Measurements from ENCODE around the gene IGSF3.

- TF ChIP-seq POLR2AphosphoS5 (IDR thresholded peaks at IDR 0.05) (no peak), CTCF (IDR thresholded peaks at IDR 0.05) (no peak), POLR2A (IDR thresholded peaks at IDR 0.05) (no peak)
These were observed 19.3 kb upstream of the IGSF3 start for GRCh38 chr1:116686723-116687352.
